ENCODE results near the gene FAM200B. TPM values are rescaled to one million over a fixed set of nuclear protein-coding genes. Genes with fewer than 3 reads are reported as not detected.

The FAM200B gene
- total and polyA plus RNA-seq, 2 experiments from 2014 or later: 34.4 to 88.0 TPM

- TF ChIP-seq ZNF462 (CRISPR knock-in tag; IDR thresholded peaks at IDR 0.05) (no peak), ZNF331 (CRISPR knock-in tag; IDR thresholded peaks at IDR 0.05; ENCODE audit: low read depth) (no peak), NANOG (IDR thresholded peaks at IDR 0.05; ENCODE audit: borderline replicate concordance) (no peak), JUNB (IDR thresholded peaks at IDR 0.05; ENCODE audit: unreplicated experiment) (no peak), ETS1 (IDR thresholded peaks at IDR 0.05) (no peak), EZH2 (IDR thresholded peaks at IDR 0.05; ENCODE audit: low read depth, unreplicated experiment) (no peak), STAT1 (IDR thresholded peaks at IDR 0.05; ENCODE audit: unreplicated experiment) (no peak), ZNF114 (CRISPR knock-in tag; IDR thresholded peaks at IDR 0.05) (no peak), REST (IDR thresholded peaks at IDR 0.05; ENCODE audit: unreplicated experiment) (no peak)
These were observed 11.1 kb upstream of the FAM200B start (continued) for GRCh38 chr4:15670576-15670975.

All from GM23338 (cell line).